Endothelial cell of umbilical vein (primary cell): ENCODE measurements around the gene COL9A3.

Experiments used
- EZH2 ChIP-seq: IDR thresholded peaks from 2 replicates; pipeline ENCODE4 v1.6.1; 2012; ENCODE audit warnings: borderline replicate concordance, low read depth, mild to moderate bottlenecking, moderate library complexity, low read length, inconsistent platforms; ENCODE audit not compliant: severe bottlenecking
- FOS ChIP-seq: IDR thresholded peaks from 2 replicates; pipeline ENCODE4 v1.6.1; 2011; ENCODE audit warnings: mild to moderate bottlenecking, low read length, moderate library complexity, borderline replicate concordance; ENCODE audit not compliant: insufficient read depth
- GATA2 ChIP-seq: IDR thresholded peaks from 2 replicates; pipeline ENCODE4 v1.7.0; 2011; ENCODE audit warnings: low read depth, mild to moderate bottlenecking, moderate library complexity, mixed read lengths, low read length; ENCODE audit not compliant: insufficient read length, insufficient read depth
- POLR2A ChIP-seq: IDR thresholded peaks from 2 replicates; pipeline ENCODE4 v1.6.1; 2012; ENCODE audit warnings: low read depth, mild to moderate bottlenecking, control low read depth, low read length
- POLR2AphosphoS5 ChIP-seq: IDR thresholded peaks from 2 replicates; pipeline ENCODE4 v1.6.1; 2012; ENCODE audit warnings: low read depth, mild to moderate bottlenecking, control low read depth, low read length, moderate library complexity; ENCODE audit not compliant: insufficient read depth
- TF ChIP-seq, protein P1 (sequence below), 2 donors: IDR thresholded peaks; 1 replicate in 1 of 2; 2 replicates in 1 of 2; pipeline ENCODE4 v1.5.1; 2011; ENCODE audit warnings: low read length in 2 of 2, mild to moderate bottlenecking in 2 of 2, moderate library complexity in 2 of 2, control low read depth in 1 of 2, inconsistent platforms in 1 of 2, low read depth in 1 of 2; ENCODE audit not compliant: insufficient read depth in 1 of 2; ENCODE audit errors: extremely low read depth in 1 of 2

DNA sequence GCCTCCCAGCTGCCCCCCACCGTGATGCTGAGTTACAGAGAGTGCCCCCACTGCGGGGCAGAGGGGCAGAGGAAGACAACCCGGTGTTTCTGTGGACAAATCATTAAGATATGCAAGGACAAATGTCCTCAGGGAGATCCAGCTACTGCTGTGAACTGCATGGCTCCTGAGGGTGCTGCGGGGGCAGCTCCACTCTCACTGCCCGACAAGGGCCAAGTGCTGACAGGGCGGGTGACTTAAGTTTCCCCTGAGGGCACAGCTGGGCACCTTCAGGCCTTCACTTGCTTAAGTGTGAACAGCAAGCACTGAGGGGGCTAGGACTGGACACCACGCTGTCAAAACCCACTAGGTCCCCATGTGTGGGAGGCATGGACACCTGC is 71.0 kb downstream of the COL9A3 start:
- TF ChIP-seq POLR2A (no peak), FOS (no peak), POLR2AphosphoS5 (no peak), EZH2 (no peak), GATA2 (no peak)
- TF ChIP-seq, protein P1, sequence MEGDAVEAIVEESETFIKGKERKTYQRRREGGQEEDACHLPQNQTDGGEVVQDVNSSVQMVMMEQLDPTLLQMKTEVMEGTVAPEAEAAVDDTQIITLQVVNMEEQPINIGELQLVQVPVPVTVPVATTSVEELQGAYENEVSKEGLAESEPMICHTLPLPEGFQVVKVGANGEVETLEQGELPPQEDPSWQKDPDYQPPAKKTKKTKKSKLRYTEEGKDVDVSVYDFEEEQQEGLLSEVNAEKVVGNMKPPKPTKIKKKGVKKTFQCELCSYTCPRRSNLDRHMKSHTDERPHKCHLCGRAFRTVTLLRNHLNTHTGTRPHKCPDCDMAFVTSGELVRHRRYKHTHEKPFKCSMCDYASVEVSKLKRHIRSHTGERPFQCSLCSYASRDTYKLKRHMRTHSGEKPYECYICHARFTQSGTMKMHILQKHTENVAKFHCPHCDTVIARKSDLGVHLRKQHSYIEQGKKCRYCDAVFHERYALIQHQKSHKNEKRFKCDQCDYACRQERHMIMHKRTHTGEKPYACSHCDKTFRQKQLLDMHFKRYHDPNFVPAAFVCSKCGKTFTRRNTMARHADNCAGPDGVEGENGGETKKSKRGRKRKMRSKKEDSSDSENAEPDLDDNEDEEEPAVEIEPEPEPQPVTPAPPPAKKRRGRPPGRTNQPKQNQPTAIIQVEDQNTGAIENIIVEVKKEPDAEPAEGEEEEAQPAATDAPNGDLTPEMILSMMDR (IDR thresholded peaks at IDR 0.05; ENCODE audit: extremely low read depth in 1 of 2, insufficient read depth in 1 of 2, low read depth in 1 of 2, low read length in 2 of 2), result no peak
